Cerebellar nuclear complex (tissue), 1 donor: ENCODE measurements around the gene NAALADL1.
"Not testable (repeated sequence)": the region's sequence is repeated elsewhere in the genome, so short reads cannot be mapped to it uniquely, and the experiment has no call there.

Experiments used
- DNase-seq, 2 experiments: peaks; one replicate each; lab custom pipeline; 2025; lab: John Stamatoyannopoulos, UW

Gene NAALADL1

GRCh38 chr11:65051398-65051858 lies 6.9 kb downstream of the NAALADL1 start:
- DNase-seq: no peak

- no peak for DNase-seq
Measured at GRCh38 chr11:65047581-65048422, 10.6 kb downstream of the NAALADL1 start.

DNA sequence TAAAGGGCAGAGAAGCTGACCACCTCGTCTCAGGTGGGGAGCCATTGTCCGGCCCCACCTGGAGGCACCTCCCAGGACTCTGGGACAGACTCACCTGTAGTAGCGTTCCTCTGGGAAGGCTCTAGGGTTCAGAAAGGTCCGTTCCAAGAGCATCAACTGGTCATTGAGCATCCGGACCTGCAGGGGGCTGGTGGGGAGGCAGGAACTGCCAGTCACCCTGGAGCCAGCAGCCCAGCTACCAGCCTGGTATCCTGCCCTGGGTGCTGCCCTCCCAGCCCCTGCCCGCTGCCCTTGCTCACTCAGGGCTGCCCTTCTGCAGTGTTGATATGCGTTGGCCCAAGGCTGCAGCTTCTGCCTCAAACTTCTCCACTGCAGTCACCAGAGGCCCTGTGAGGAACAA lies 12.6 kb downstream of the NAALADL1 start:
- no peak for DNase-seq

DNA sequence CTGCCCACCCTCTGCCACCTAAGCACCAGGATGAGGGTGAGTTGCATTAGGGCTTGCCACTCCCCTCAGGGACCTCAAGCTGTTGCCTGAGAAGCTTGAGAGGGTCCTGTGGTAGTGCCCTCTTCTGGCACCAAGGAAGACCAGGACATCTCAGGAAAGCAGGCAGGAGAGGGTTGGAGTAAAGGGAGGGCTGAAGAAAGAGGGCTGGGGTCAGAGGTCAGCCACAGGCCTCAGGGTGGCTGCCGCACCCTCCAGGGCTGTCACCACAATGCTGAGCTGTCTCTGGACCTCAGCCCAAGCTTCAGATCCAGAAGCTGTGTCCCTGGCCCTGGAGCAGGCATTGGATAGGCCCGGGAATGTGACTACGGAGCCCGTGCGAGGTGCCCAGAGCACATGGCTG lies 13.3 kb downstream of the NAALADL1 start:
- no peak for DNase-seq

DNA sequence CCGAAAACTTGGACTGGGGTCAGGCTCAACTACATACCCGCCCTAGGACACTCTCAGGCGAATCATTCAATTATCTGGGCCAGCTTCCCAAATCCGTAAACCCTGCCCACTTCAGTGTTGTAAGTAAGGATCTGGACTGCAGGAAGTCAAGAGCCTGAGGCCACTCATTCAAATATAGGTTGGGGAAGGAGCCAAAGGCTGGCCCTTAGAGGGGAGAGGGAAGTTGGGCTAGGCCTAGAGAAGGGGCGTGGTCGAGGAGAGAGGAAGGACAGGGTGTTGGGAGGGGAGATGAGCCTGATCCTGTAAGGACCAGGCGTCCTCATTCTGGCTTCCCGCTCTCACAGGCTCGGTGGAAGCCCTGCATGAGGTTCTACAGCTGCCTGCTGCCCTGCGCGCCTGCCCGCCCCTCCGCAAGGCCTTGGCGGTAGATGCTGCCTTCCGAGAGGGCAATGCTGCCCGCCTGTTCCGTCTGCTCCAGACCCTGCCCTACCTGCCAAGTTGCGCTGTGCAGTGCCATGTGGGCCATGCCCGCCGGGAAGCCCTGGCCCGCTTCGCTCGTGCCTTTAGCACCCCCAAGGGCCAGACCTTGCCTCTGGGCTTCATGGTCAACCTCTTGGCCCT lies 14.4 kb downstream of the NAALADL1 start:
- no peak for DNase-seq

- DNase-seq: no peak
Measured at GRCh38 chr11:65042891-65043290, 15.5 kb downstream of the NAALADL1 start.

- DNase-seq: peak; percentile 40 to 71
Measured at GRCh38 chr11:65040847-65041622, 17.3 kb downstream of the NAALADL1 start, which contains the start of gene SAC3D1. SAC3D1 (plus strand) TSS chr11:65041210; CDS start chr11:65041293, 83 bp downstream.

DNA sequence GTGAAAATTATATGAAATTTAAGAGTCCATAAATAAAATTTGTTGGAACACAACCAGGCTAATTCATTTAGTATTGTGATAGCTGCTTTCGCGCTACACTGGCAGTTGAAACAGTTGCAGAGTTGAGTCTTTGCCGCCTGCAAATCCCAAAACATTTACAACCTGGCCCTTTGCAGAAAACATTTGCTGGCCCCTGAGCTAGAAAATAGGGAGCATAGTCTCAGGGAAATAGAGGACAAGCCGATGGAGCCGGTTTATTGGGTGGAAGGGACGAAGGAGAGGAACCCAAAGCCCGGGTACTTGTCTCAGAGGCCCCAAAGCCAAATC lies 17.9 kb downstream of the NAALADL1 start:
- DNase-seq: no peak

GRCh38 chr11:65036931-65037330 lies 21.4 kb downstream of the NAALADL1 start:
- DNase-seq: no peak

DNA sequence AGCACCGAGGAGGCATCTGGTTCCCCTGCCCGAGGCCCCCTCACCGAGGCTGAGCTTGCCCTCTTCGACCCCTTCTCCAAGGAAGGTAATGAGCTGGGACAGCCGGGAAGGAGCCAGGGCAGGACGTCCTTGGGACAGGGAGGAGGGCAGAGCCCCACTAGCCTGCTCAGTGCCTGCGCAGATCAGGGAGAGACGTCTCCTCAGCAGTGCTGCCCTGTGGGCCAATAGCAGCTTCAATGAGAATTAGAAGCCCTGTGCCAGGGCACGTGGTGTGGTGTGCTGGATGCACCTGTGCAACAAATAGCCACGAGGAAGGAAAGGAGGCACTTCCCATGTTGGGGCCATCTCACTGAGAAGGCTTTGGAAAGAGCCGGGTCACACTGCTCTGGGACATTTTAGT lies 22.8 kb downstream of the NAALADL1 start:
- DNase-seq: no peak

DNA sequence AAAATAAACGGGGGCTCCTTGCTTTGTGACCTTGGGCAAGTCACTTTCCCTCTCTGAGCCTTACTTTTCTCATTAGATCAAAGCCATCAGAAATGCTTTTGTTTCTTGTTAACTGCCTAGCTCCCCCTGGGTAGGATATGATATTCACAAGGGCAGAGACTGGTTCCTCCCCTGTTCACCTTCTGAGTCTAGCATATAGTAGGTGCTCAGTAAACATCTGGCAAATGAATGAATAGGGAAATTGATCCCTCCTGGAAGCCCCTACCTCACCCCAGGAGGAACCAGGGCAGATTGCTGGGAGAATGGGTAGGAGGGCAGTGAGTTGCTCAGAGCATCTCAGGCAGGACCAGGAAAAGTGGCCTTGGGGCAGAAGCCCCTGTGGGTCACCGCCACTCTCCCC lies 23.9 kb downstream of the NAALADL1 start:
- DNase-seq: no peak

GRCh38 chr11:65032216-65032615 lies 26.1 kb downstream of the NAALADL1 start:
- DNase-seq: no peak

GRCh38 chr11:65027213-65028067 lies 30.9 kb downstream of the NAALADL1 start, which contains the start of gene SNX15:
SNX15 (plus strand) TSS chr11:65027439; CDS start chr11:65027538, 99 bp downstream.
- peak; percentile 88 to 91 for DNase-seq

- no peak for DNase-seq
Measured at GRCh38 chr11:65026810-65027209, 31.5 kb downstream of the NAALADL1 start.

DNA sequence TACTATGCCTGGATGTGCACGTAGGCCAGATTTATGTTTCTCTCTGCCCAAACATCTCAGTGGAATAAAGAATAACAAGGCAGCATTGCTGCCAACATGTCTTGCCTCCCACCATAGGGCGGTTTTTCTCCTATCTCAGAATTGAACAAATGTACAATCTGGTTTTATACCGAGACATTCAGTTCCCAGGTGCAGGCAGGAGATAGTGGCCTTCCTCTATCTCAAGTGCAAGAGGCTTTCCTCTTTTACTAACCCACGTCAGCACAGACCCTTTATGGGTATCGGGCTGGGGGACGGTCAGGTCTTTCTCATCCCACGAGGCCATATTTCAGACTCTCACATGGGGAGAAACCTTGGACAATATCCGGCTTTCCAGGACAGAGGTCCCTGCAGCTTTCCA lies 34.9 kb downstream of the NAALADL1 start:
- DNase-seq: not testable (repeated sequence)

GRCh38 chr11:65021509-65021908 lies 36.8 kb downstream of the NAALADL1 start:
- DNase-seq: no peak

DNA sequence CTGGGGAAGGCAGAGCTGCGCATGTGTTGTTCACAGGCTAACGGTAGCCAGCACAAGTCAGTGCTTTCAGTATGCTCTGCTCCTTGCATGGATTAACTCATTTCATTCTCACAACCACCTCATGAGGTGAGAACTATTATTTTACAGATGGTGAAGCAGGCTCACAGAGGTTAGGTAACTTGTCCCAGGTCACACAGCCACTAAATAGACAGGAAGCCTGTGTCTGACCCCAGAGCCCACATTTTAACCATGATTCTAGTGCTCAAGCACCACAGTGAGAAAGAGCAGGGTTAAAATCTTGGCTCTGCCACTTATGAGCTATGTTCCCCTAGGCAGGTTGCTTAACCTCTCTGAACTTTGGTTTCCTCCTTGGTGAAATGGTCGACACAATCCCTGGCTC lies 37.4 kb downstream of the NAALADL1 start:
- DNase-seq: no peak

GRCh38 chr11:65019824-65020223 lies 38.5 kb downstream of the NAALADL1 start:
- no peak for DNase-seq

GRCh38 chr11:65017937-65018336 lies 40.4 kb downstream of the NAALADL1 start:
- DNase-seq: no peak

- no peak for DNase-seq
Measured at GRCh38 chr11:65016705-65017104, 41.6 kb downstream of the NAALADL1 start.

GRCh38 chr11:65014726-65015227 lies 43.6 kb downstream of the NAALADL1 start:
- no peak for DNase-seq
